Measurements from ENCODE around the gene DDAH1. TPM values are rescaled to one million over a fixed set of nuclear protein-coding genes. Genes with fewer than 3 reads are reported as not detected.

The DDAH1 gene
- total RNA-seq, 1 donor from 2014 or later: 0.07 TPM

- ChIA-PET CTCF (no interaction called here), POLR2A (no interaction called here)
- DNase-seq: no peak
- TF ChIP-seq, protein P1, sequence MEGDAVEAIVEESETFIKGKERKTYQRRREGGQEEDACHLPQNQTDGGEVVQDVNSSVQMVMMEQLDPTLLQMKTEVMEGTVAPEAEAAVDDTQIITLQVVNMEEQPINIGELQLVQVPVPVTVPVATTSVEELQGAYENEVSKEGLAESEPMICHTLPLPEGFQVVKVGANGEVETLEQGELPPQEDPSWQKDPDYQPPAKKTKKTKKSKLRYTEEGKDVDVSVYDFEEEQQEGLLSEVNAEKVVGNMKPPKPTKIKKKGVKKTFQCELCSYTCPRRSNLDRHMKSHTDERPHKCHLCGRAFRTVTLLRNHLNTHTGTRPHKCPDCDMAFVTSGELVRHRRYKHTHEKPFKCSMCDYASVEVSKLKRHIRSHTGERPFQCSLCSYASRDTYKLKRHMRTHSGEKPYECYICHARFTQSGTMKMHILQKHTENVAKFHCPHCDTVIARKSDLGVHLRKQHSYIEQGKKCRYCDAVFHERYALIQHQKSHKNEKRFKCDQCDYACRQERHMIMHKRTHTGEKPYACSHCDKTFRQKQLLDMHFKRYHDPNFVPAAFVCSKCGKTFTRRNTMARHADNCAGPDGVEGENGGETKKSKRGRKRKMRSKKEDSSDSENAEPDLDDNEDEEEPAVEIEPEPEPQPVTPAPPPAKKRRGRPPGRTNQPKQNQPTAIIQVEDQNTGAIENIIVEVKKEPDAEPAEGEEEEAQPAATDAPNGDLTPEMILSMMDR (IDR thresholded peaks at IDR 0.05): no peak
- Mint-ChIP-seq H3K4me3 (no peak overlapping the region), H3K27ac (no peak overlapping the region), H3K27me3 (no peaks in the 10 kb centered on the region), H3K4me1 (peaks cover 27% of the 10 kb centered on the region), H3K36me3 (ENCODE audit: low read depth) (no peaks in the 10 kb centered on the region), H3K9me3 (no peaks in the 10 kb centered on the region)
- ATAC-seq (ENCODE audit: low read depth): no peak
- intact Hi-C loops (cut with micrococcal nuclease): no loop called here
Observed at GRCh38 chr1:85327759-85328158, 137.2 kb downstream of the DDAH1 start.

GRCh38 chr1:85326851-85327250 lies 138.1 kb downstream of the DDAH1 start:
- no peaks in the 10 kb centered on the region for H3K27me3 Mint-ChIP-seq
- no peak for DNase-seq
- TF ChIP-seq, protein P1 (IDR thresholded peaks at IDR 0.05): no peak
- no peak overlapping the region for H3K4me3 Mint-ChIP-seq
- no peak for ATAC-seq (ENCODE audit: low read depth)
- H3K36me3 Mint-ChIP-seq (ENCODE audit: low read depth): no peaks in the 10 kb centered on the region
- H3K9me3 Mint-ChIP-seq: no peaks in the 10 kb centered on the region
- ChIA-PET POLR2A (no interaction called here), CTCF (no interaction called here)
- H3K4me1 Mint-ChIP-seq: peaks cover 22% of the 10 kb centered on the region
- no peak overlapping the region for H3K27ac Mint-ChIP-seq
- intact Hi-C loops (cut with micrococcal nuclease): no loop called here

DNA sequence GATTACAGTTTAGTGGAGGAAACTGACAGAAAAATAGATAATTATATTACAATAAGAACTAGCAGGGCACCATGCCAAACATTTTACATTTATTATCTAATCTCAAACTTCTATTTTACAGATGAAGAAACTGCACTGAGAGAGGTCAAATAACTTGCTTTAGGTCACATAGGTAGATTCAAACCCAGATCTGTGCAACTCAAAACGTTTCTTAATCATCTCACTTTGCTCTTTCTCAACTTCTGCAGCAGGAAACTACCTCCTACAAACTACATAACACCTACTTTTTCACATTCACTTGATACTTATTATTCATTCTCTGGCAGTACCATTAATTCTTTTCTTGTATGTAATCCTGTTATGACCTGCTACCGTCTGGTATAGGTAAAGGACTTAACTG lies 138.6 kb downstream of the DDAH1 start:
- Mint-ChIP-seq H3K27ac (no peak overlapping the region), H3K9me3 (no peaks in the 10 kb centered on the region), H3K36me3 (ENCODE audit: low read depth) (no peaks in the 10 kb centered on the region), H3K4me3 (no peak overlapping the region), H3K27me3 (no peaks in the 10 kb centered on the region), H3K4me1 (peaks cover 17% of the 10 kb centered on the region)
- TF ChIP-seq, protein P1 (IDR thresholded peaks at IDR 0.05): no peak
- ChIA-PET POLR2A (no interaction called here), CTCF (no interaction called here)
- ATAC-seq (ENCODE audit: low read depth) (no peak), DNase-seq (no peak)
- intact Hi-C loops (cut with micrococcal nuclease): no loop called here

- H3K9me3 Mint-ChIP-seq: no peaks in the 10 kb centered on the region
- POLR2A ChIA-PET: no interaction called here
- ATAC-seq (ENCODE audit: low read depth) (no peak), DNase-seq (no peak)
- H3K4me3 Mint-ChIP-seq: no peak overlapping the region
- H3K4me1 Mint-ChIP-seq: peaks cover 14% of the 10 kb centered on the region
- H3K27ac Mint-ChIP-seq: no peak overlapping the region
- H3K36me3 Mint-ChIP-seq (ENCODE audit: low read depth): no peaks in the 10 kb centered on the region
- TF ChIP-seq, protein P1 (IDR thresholded peaks at IDR 0.05): no peak
- CTCF ChIA-PET: no interaction called here
- intact Hi-C loops (cut with micrococcal nuclease): no loop called here
- no peaks in the 10 kb centered on the region for H3K27me3 Mint-ChIP-seq
Observed at GRCh38 chr1:85325920-85326319, 139.0 kb downstream of the DDAH1 start.

GRCh38 chr1:85323770-85324169 lies 141.2 kb downstream of the DDAH1 start:
- H3K27ac Mint-ChIP-seq: no peak overlapping the region
- ATAC-seq (ENCODE audit: low read depth): no peak
- DNase-seq: no peak
- H3K27me3 Mint-ChIP-seq: no peaks in the 10 kb centered on the region
- H3K36me3 Mint-ChIP-seq (ENCODE audit: low read depth): no peaks in the 10 kb centered on the region
- ChIA-PET CTCF (no interaction called here), POLR2A (no interaction called here)
- H3K9me3 Mint-ChIP-seq: no peaks in the 10 kb centered on the region
- intact Hi-C loops (cut with micrococcal nuclease): no loop called here
- TF ChIP-seq, protein P1 (IDR thresholded peaks at IDR 0.05): no peak
- H3K4me1 Mint-ChIP-seq: no peaks in the 10 kb centered on the region
- no peak overlapping the region for H3K4me3 Mint-ChIP-seq

Measured in activated B cell treated with CpG ODN at 0.5 μM for 24 hours (primary cell).